Large intestine (tissue), 3 donors: ENCODE data around the gene SOCS3. TPM values are rescaled to one million over a fixed set of nuclear protein-coding genes. Genes with fewer than 3 reads are reported as not detected.
A peak's percentile ranks its signal among the peaks of the same experiment; 100 is the strongest.

ENCODE experiments used
- DNase-seq, 2 donors: peaks; one replicate each; pipeline versions ENCODE4 v3.0.0 to v3.0.0-alpha.2; 2013
- H3K27ac ChIP-seq: one replicate; pipeline ENCODE4 v1.5.1; 2013; ENCODE audit warnings: low read length
- H3K27me3 ChIP-seq: 2 replicates; pipeline ENCODE4 v1.6.1; 2013; ENCODE audit warnings: low read length; ENCODE audit not compliant: control insufficient read depth, insufficient read depth
- H3K36me3 ChIP-seq: 2 replicates; pipeline ENCODE4 v1.6.1; 2013; ENCODE audit warnings: low read length; ENCODE audit not compliant: control insufficient read depth, insufficient read depth
- H3K4me1 ChIP-seq: one replicate; pipeline ENCODE4 v1.6.1; 2013; ENCODE audit warnings: low read length; ENCODE audit not compliant: control insufficient read depth, insufficient read depth
- H3K4me3 ChIP-seq: one replicate; pipeline ENCODE4 v1.5.1; 2013; ENCODE audit warnings: low read length
- H3K9me3 ChIP-seq: one replicate; pipeline ENCODE4 v1.6.1; 2013; ENCODE audit warnings: mild to moderate bottlenecking, low read depth, low read length, moderate library complexity; ENCODE audit not compliant: control insufficient read depth
- WGBS: methylation state at CpG from one replicate; pipeline ENCODE4 v1.1.5; 2013; ENCODE audit warnings: low lambda C conversion rate; ENCODE audit not compliant: insufficient coverage; 5-methylcytosine and 5-hydroxymethylcytosine counted together
- polyA plus RNA-seq: library from polyadenylated mRNA; unstranded; fragments of 120-200 nt; gene quantifications from one replicate; pipeline ENCODE4 v1.2.1, GENCODE V29; 2013

SOCS3 gene
- polyA plus RNA-seq, 1 donor = 49.6 TPM

- H3K27ac ChIP-seq = peak overlapping the region; percentile 95
- peaks cover 25% of the 10 kb centered on the region for H3K4me1 ChIP-seq
- peak; percentile 83 to 87 for DNase-seq
- WGBS = no CpG with 5 or more reads among the region's 49 CpGs
- peak overlapping the region; percentile 50 for H3K4me3 ChIP-seq
- peaks cover 20% of the 10 kb centered on the region for H3K36me3 ChIP-seq
- H3K27me3 ChIP-seq = peaks cover 7% of the 10 kb centered on the region
- H3K9me3 ChIP-seq = no peaks in the 10 kb centered on the region
Observed at GRCh38 chr17:78360371-78361224, 721 bp upstream of the SOCS3 start.

- Histone ChIP-seq H3K4me1 (peaks cover 29% of the 10 kb centered on the region), H3K27ac (peak overlapping the region; percentile 78), H3K27me3 (peaks cover 7% of the 10 kb centered on the region), H3K9me3 (no peaks in the 10 kb centered on the region), H3K4me3 (peak overlapping the region; percentile 82), H3K36me3 (peaks cover 20% of the 10 kb centered on the region)
- DNase-seq = peak in 1 of 2 donors; percentile 62
- no CpG with 5 or more reads among the region's 70 CpGs for WGBS
Observed at GRCh38 chr17:78359321-78359996, 418 bp downstream of the SOCS3 start.

GRCh38 chr17:78358538-78359320 lies 1.1 kb downstream of the SOCS3 start:
- DNase-seq = peak in 1 of 2 donors; percentile 69
- H3K36me3 ChIP-seq = peaks cover 20% of the 10 kb centered on the region

GRCh38 chr17:78357672-78358537 lies 2.0 kb downstream of the SOCS3 start:
- Histone ChIP-seq H3K36me3 (peaks cover 20% of the 10 kb centered on the region), H3K27me3 (peaks cover 7% of the 10 kb centered on the region), H3K4me3 (peak overlapping the region; percentile 45), H3K27ac (no peak overlapping the region), H3K4me1 (peaks cover 35% of the 10 kb centered on the region), H3K9me3 (no peaks in the 10 kb centered on the region)
- no peak for DNase-seq
- no CpG with 5 or more reads among the region's 25 CpGs for WGBS

More at GRCh38 chr17:78358538-78359320, 1.1 kb downstream of the SOCS3 start:
- no peaks in the 10 kb centered on the region for H3K9me3 ChIP-seq
- H3K27ac ChIP-seq = no peak overlapping the region
- peaks cover 29% of the 10 kb centered on the region for H3K4me1 ChIP-seq
- WGBS = no CpG with 5 or more reads among the region's 72 CpGs
- H3K4me3 ChIP-seq = peak overlapping the region; percentile 82
- H3K27me3 ChIP-seq = peaks cover 7% of the 10 kb centered on the region

GRCh38 chr17:78357177-78357586 lies 2.7 kb downstream of the SOCS3 start:
- no peak overlapping the region for H3K4me3 ChIP-seq
- WGBS = no CpG with 5 or more reads among the region's 7 CpGs
- H3K4me1 ChIP-seq = peaks cover 41% of the 10 kb centered on the region
- peaks cover 20% of the 10 kb centered on the region for H3K36me3 ChIP-seq
- peaks cover 7% of the 10 kb centered on the region for H3K27me3 ChIP-seq
- no peak overlapping the region for H3K27ac ChIP-seq
- no peak for DNase-seq
- H3K9me3 ChIP-seq = no peaks in the 10 kb centered on the region

- Histone ChIP-seq H3K4me3 (no peak overlapping the region), H3K36me3 (peaks cover 20% of the 10 kb centered on the region), H3K27ac (no peak overlapping the region), H3K9me3 (no peaks in the 10 kb centered on the region), H3K27me3 (peaks cover 7% of the 10 kb centered on the region), H3K4me1 (peaks cover 51% of the 10 kb centered on the region)
- DNase-seq = no peak
- no CpG with 5 or more reads among the region's 16 CpGs for WGBS
Observed at GRCh38 chr17:78356101-78356713, 3.7 kb downstream of the SOCS3 start.

- WGBS = no CpG with 5 or more reads among the region's 3 CpGs
- DNase-seq = no peak
- Histone ChIP-seq H3K4me3 (no peak overlapping the region), H3K9me3 (no peaks in the 10 kb centered on the region), H3K27me3 (peaks cover 7% of the 10 kb centered on the region), H3K4me1 (peaks cover 52% of the 10 kb centered on the region), H3K27ac (no peak overlapping the region), H3K36me3 (peaks cover 20% of the 10 kb centered on the region)
Observed at GRCh38 chr17:78355701-78356100, 4.2 kb downstream of the SOCS3 start.

- peak in 1 of 2 donors; percentile 57 for DNase-seq
- WGBS = no CpG with 5 or more reads among the region's 9 CpGs
- Histone ChIP-seq H3K4me3 (no peak overlapping the region), H3K27me3 (peaks cover 7% of the 10 kb centered on the region), H3K4me1 (peaks cover 52% of the 10 kb centered on the region), H3K9me3 (no peaks in the 10 kb centered on the region), H3K27ac (no peak overlapping the region), H3K36me3 (peaks cover 20% of the 10 kb centered on the region)
Observed at GRCh38 chr17:78355045-78355641, 4.7 kb downstream of the SOCS3 start.

GRCh38 chr17:78353834-78354233 lies 6.0 kb downstream of the SOCS3 start:
- peaks cover 52% of the 10 kb centered on the region for H3K4me1 ChIP-seq
- peaks cover 20% of the 10 kb centered on the region for H3K36me3 ChIP-seq
- no peak overlapping the region for H3K4me3 ChIP-seq

More at GRCh38 chr17:78353834-78354233, 6.0 kb downstream of the SOCS3 start:
- no CpG with 5 or more reads among the region's 8 CpGs for WGBS
- DNase-seq = no peak
- H3K27ac ChIP-seq = peak overlapping the region; percentile 58
- no peaks in the 10 kb centered on the region for H3K9me3 ChIP-seq
- peaks cover 7% of the 10 kb centered on the region for H3K27me3 ChIP-seq
